ENCODE measurements around the gene TSPAN31.
"Not testable (repeated sequence)": the region's sequence is repeated elsewhere in the genome, so short reads cannot be mapped to it uniquely, and the experiment has no call there.

The TSPAN31 gene

GRCh38 chr12:57769594-57769993 is 24.8 kb downstream of the TSPAN31 start:
- no peak for DNase-seq

- DNase-seq, result no peak
These were observed 25.9 kb downstream of the TSPAN31 start for GRCh38 chr12:57770734-57771133.

- peak; percentile 90 for DNase-seq
These were observed 26.5 kb downstream of the TSPAN31 start for GRCh38 chr12:57771236-57771872.

- DNase-seq, result peak; percentile 93
These were observed 27.1 kb downstream of the TSPAN31 start, which contains the start of gene METTL1 for GRCh38 chr12:57771873-57772428. METTL1 (minus strand) TSS chr12:57772105; CDS start chr12:57772083, 22 bp downstream.

GRCh38 chr12:57772429-57773322 is 27.8 kb downstream of the TSPAN31 start, which contains the start of gene EEF1AKMT3:
EEF1AKMT3 (plus strand) TSS chr12:57772614; CDS start chr12:57772725, 111 bp downstream.
- no peak for DNase-seq

- not testable (repeated sequence) for DNase-seq
These were observed 29.8 kb downstream of the TSPAN31 start for GRCh38 chr12:57774634-57775033.

- no peak for DNase-seq
These were observed 30.2 kb downstream of the TSPAN31 start for GRCh38 chr12:57775044-57775443.

GRCh38 chr12:57775563-57776246 is 30.9 kb downstream of the TSPAN31 start:
- DNase-seq, result no peak

- DNase-seq, result no peak
These were observed 31.4 kb downstream of the TSPAN31 start for GRCh38 chr12:57776247-57776587.

- no peak for DNase-seq
These were observed 32.5 kb downstream of the TSPAN31 start for GRCh38 chr12:57777367-57777766.

GRCh38 chr12:57777911-57778310 is 33.1 kb downstream of the TSPAN31 start:
- DNase-seq, result no peak

- DNase-seq, result no peak
These were observed 34.9 kb downstream of the TSPAN31 start for GRCh38 chr12:57779736-57780135.

GRCh38 chr12:57780284-57780897 is 35.6 kb downstream of the TSPAN31 start:
- DNase-seq, result no peak

GRCh38 chr12:57781244-57781643 is 36.4 kb downstream of the TSPAN31 start:
- DNase-seq, result no peak

GRCh38 chr12:57781801-57782200 is 37.0 kb downstream of the TSPAN31 start:
- no peak for DNase-seq

- no peak for DNase-seq
These were observed 37.4 kb downstream of the TSPAN31 start for GRCh38 chr12:57782243-57782607.

GRCh38 chr12:57782608-57783465 is 38.0 kb downstream of the TSPAN31 start, which contains the start of gene TSFM:
TSFM (plus strand) TSS chr12:57782787; CDS start chr12:57782802, 15 bp downstream.
- DNase-seq, result peak; percentile 98

GRCh38 chr12:57783466-57783801 is 38.6 kb downstream of the TSPAN31 start:
- no peak for DNase-seq

GRCh38 chr12:57783861-57784260 is 39.0 kb downstream of the TSPAN31 start:
- no peak for DNase-seq

- no peak for DNase-seq
These were observed 49.1 kb downstream of the TSPAN31 start for GRCh38 chr12:57793920-57794319.

- DNase-seq, result no peak
These were observed 50.5 kb downstream of the TSPAN31 start for GRCh38 chr12:57795354-57795753.

GRCh38 chr12:57796996-57797395 is 52.2 kb downstream of the TSPAN31 start:
- no peak for DNase-seq

Data from activated CD8-positive, alpha-beta memory T cell treated with anti-CD3 and anti-CD28 coated beads, Interleukin-2, amount 50 U/mL, for 4 hours (primary cell).